H1 (cell line): ENCODE results near the gene OTOP3. TPM values are rescaled to one million over a fixed set of nuclear protein-coding genes. Genes with fewer than 3 reads are reported as not detected.

ENCODE experiments used
- CTCF ChIA-PET: fragments of 300-600 bp; sonication (Branson Sonifier 250); formaldehyde crosslinking; loops from one replicate; lab custom pipeline; 2021; ENCODE audit not compliant: partially characterized antibody; lab: Charles Lee
- POLR2A ChIA-PET: fragments of 300-600 bp; sonication (Branson Sonifier 250); formaldehyde crosslinking; loops from one replicate; lab custom pipeline; 2021; ENCODE audit warnings: inconsistent platforms; ENCODE audit not compliant: partially characterized antibody; lab: Charles Lee
- DNase-seq, 2 experiments: peaks; one replicate each; pipeline versions ENCODE4 v3.0.0 to v3.0.0-alpha.2; 2010 to 2022; ENCODE audit warnings: low spot score in 2 of 2, low read depth in 1 of 2, mixed read lengths in 1 of 2
- FAIRE-seq: peaks from 2 replicates; lab custom pipeline; 2011; peaks lifted over from hg19 to GRCh38; lab: Jason Lieb, UNC
- H2AFZ ChIP-seq: 2 replicates; pipeline ENCODE4 v1.8.1; 2012; ENCODE audit warnings: low read length, inconsistent platforms
- H2AK5ac ChIP-seq: 2 replicates; pipeline ENCODE4 v1.6.1; 2013; ENCODE audit warnings: low read depth, low read length
- H2BK120ac ChIP-seq: replicated peaks from 2 replicates; pipeline ENCODE3; 2013; ENCODE audit warnings: low read depth, low read length, inconsistent platforms
- H2BK12ac ChIP-seq: 2 replicates; pipeline ENCODE4 v1.6.1; 2013; ENCODE audit warnings: low read depth, low read length
- H2BK15ac ChIP-seq: 2 replicates; pipeline ENCODE4 v1.6.1; 2013; ENCODE audit warnings: low read length
- H2BK20ac ChIP-seq: 2 replicates; pipeline ENCODE4 v1.6.1; 2013; ENCODE audit warnings: low read length
- H2BK5ac ChIP-seq: 2 replicates; pipeline ENCODE4 v1.6.1; 2013; ENCODE audit warnings: low read depth, low read length
- H3K14ac ChIP-seq: 2 replicates; pipeline ENCODE4 v1.6.1; 2013; ENCODE audit warnings: inconsistent platforms; ENCODE audit not compliant: insufficient read length
- H3K18ac ChIP-seq: 2 replicates; pipeline ENCODE4 v1.6.1; 2013; ENCODE audit warnings: low read length; ENCODE audit errors: extremely low read depth
- H3K23ac ChIP-seq: 2 replicates; pipeline ENCODE4 v1.6.1; 2013; ENCODE audit warnings: inconsistent platforms; ENCODE audit not compliant: insufficient read length
- H3K23me2 ChIP-seq: 2 replicates; pipeline ENCODE4 v1.6.1; 2013; ENCODE audit warnings: low read depth, low read length
- H3K27ac ChIP-seq: 2 replicates; pipeline ENCODE4 v1.6.1; 2011; ENCODE audit warnings: low read depth, low read length, inconsistent platforms
- H3K27me3 ChIP-seq, 4 experiments: replicated peaks in 1 of 4; 1 replicate in 1 of 4; 2 replicates in 3 of 4; pipeline versions ENCODE4 v1.6.1 to v1.8.1; 2011 to 2013; ENCODE audit warnings: low read length in 3 of 4, mild to moderate bottlenecking in 3 of 4, inconsistent platforms in 2 of 4, mixed read lengths in 2 of 4, moderate library complexity in 1 of 4; ENCODE audit not compliant: control insufficient read depth in 3 of 4, insufficient read depth in 3 of 4; ENCODE audit errors: extremely low read depth in 1 of 4
- H3K36me3 ChIP-seq, 4 experiments: 2 replicates each; pipeline versions ENCODE4 v1.6.1 to v1.8.1; 2011 to 2013; ENCODE audit warnings: mild to moderate bottlenecking in 4 of 4, low read length in 3 of 4, moderate library complexity in 2 of 4, control low read depth in 1 of 4, inconsistent platforms in 1 of 4; ENCODE audit not compliant: insufficient read depth in 4 of 4, control insufficient read depth in 2 of 4
- H3K4ac ChIP-seq: replicated peaks from 2 replicates; pipeline ENCODE3; 2013; ENCODE audit warnings: low read length, low read depth, mixed read lengths, inconsistent platforms; ENCODE audit not compliant: insufficient read length
- H3K4me1 ChIP-seq, 4 experiments: replicated peaks in 1 of 4; 1 replicate in 1 of 4; 2 replicates in 3 of 4; pipeline versions ENCODE4 v1.6.1 to v1.8.1; 2011 to 2013; ENCODE audit warnings: low read length in 3 of 4, inconsistent platforms in 2 of 4, mixed read lengths in 1 of 4; ENCODE audit not compliant: insufficient read depth in 4 of 4, control insufficient read depth in 3 of 4
- H3K4me2 ChIP-seq, 2 experiments: 2 replicates each; pipeline versions ENCODE4 v1.6.1 to v1.8.1; 2011 to 2013; ENCODE audit warnings: low read depth in 2 of 2, low read length in 2 of 2, control low read depth in 1 of 2, inconsistent platforms in 1 of 2, mild to moderate bottlenecking in 1 of 2; ENCODE audit not compliant: insufficient read depth in 1 of 2
- H3K4me3 ChIP-seq, 4 experiments: fragments of 200-600, 300-600 bp in 1 of 4; sonication (generic), shearing (Covaris generic), sonication (Bioruptor Twin) in 1 of 4; 2 replicates each; pipeline versions ENCODE4 v1.5.1 to v1.8.1; 2011 to 2016; ENCODE audit warnings: low read length in 4 of 4, low read depth in 3 of 4, control low read depth in 2 of 4, inconsistent platforms in 2 of 4, mild to moderate bottlenecking in 2 of 4, mixed read lengths in 1 of 4, moderate library complexity in 1 of 4; ENCODE audit not compliant: insufficient read depth in 2 of 4; ENCODE audit errors: extremely low read depth in 1 of 4
- H3K56ac ChIP-seq: replicated peaks from 2 replicates; pipeline ENCODE3; 2013; ENCODE audit warnings: low read depth, mild to moderate bottlenecking, mixed read lengths, low read length, inconsistent platforms; ENCODE audit not compliant: insufficient read length
- H3K79me1 ChIP-seq: 2 replicates; pipeline ENCODE4 v1.6.1; 2013; ENCODE audit warnings: low read depth, low read length, control low read depth
- H3K79me2 ChIP-seq, 2 experiments: 2 replicates each; pipeline versions ENCODE4 v1.6.1 to v1.8.1; 2012 to 2013; ENCODE audit warnings: low read length in 2 of 2, mild to moderate bottlenecking in 2 of 2, inconsistent platforms in 1 of 2; ENCODE audit not compliant: insufficient read depth in 2 of 2, control insufficient read depth in 1 of 2
- H3K9ac ChIP-seq, 4 experiments: replicated peaks in 1 of 4; 1 replicate in 1 of 4; 2 replicates in 3 of 4; pipeline versions ENCODE4 v1.6.1 to v1.8.1; 2011 to 2013; ENCODE audit warnings: low read depth in 3 of 4, low read length in 3 of 4, control low read depth in 2 of 4, mild to moderate bottlenecking in 2 of 4, moderate library complexity in 2 of 4, inconsistent platforms in 1 of 4; ENCODE audit errors: extremely low read depth in 1 of 4
- H3K9me3 ChIP-seq, 2 experiments: 2 replicates each; pipeline versions ENCODE4 v1.6.1 to v1.8.1; 2012 to 2013; ENCODE audit warnings: mild to moderate bottlenecking in 2 of 2, moderate library complexity in 2 of 2, control low read depth in 1 of 2, inconsistent platforms in 1 of 2, low read depth in 1 of 2, low read length in 1 of 2, mixed read lengths in 1 of 2; ENCODE audit not compliant: insufficient read depth in 2 of 2
- H4K20me1 ChIP-seq, 2 experiments: replicated peaks in 1 of 2; 2 replicates each; pipeline versions ENCODE3 to v1.8.1; 2011 to 2013; ENCODE audit warnings: inconsistent platforms in 2 of 2, low read length in 2 of 2, mild to moderate bottlenecking in 1 of 2; ENCODE audit not compliant: insufficient read depth in 2 of 2, control insufficient read depth in 1 of 2
- H4K5ac ChIP-seq: 2 replicates; pipeline ENCODE4 v1.6.1; 2013; ENCODE audit warnings: low read length, low read depth, mixed read lengths, inconsistent platforms; ENCODE audit not compliant: insufficient read length
- H4K8ac ChIP-seq: 2 replicates; pipeline ENCODE4 v1.8.0; 2013; ENCODE audit warnings: mild to moderate bottlenecking, moderate library complexity, low read length, inconsistent platforms; ENCODE audit not compliant: insufficient read depth; ENCODE audit errors: extremely low read depth
- H4K91ac ChIP-seq: replicated peaks from 2 replicates; pipeline ENCODE3; 2013; ENCODE audit warnings: low read length, mixed read lengths, inconsistent platforms; ENCODE audit not compliant: insufficient read length
- ATF2 ChIP-seq: IDR thresholded peaks from 2 replicates; pipeline ENCODE4 v1.6.1; 2012; ENCODE audit warnings: low read length, inconsistent platforms
- E2F6 ChIP-seq: IDR thresholded peaks from 2 replicates; pipeline ENCODE4 v1.6.1; 2012; ENCODE audit warnings: inconsistent platforms
- GABPA ChIP-seq: IDR thresholded peaks from 2 replicates; pipeline ENCODE4 v1.6.1; 2011; ENCODE audit warnings: mild to moderate bottlenecking, low read length, moderate library complexity, borderline replicate concordance; ENCODE audit not compliant: insufficient read depth
- HDAC2 ChIP-seq, 2 experiments: fragments of 300-600 bp in 1 of 2; sonication (generic) in 1 of 2; IDR thresholded peaks; 2 replicates each; pipeline ENCODE4 v1.6.1; 2011 to 2012; ENCODE audit warnings: low read depth in 2 of 2, low read length in 2 of 2, mild to moderate bottlenecking in 2 of 2, moderate library complexity in 2 of 2, borderline replicate concordance in 1 of 2, inconsistent platforms in 1 of 2
- KDM4A ChIP-seq: IDR thresholded peaks from one replicate; pipeline ENCODE4 v1.7.1; 2012; ENCODE audit warnings: low read depth, mild to moderate bottlenecking, moderate library complexity, low read length, inconsistent platforms; ENCODE audit not compliant: severe bottlenecking
- KDM5A ChIP-seq: fragments of 200-600 bp; IDR thresholded peaks from 2 replicates; pipeline ENCODE4 v1.7.1; 2012; ENCODE audit warnings: mild to moderate bottlenecking, low read length, inconsistent platforms, mixed read lengths
- SIX5 ChIP-seq: IDR thresholded peaks from 2 replicates; pipeline ENCODE4 v1.6.1; 2011; ENCODE audit warnings: mild to moderate bottlenecking, low read depth, low read length
- WGBS, 2 experiments: shearing (Covaris generic) in 1 of 2; methylation state at CpG; one replicate each; pipeline versions ENCODE4 v1.1.6 to v1.1.7; 2013 to 2015; ENCODE audit warnings: low lambda C conversion rate in 2 of 2, mixed read lengths in 2 of 2, inconsistent platforms in 1 of 2, low coverage in 1 of 2, missing lambda C conversion rate in 1 of 2; ENCODE audit not compliant: insufficient replicate concordance in 2 of 2, insufficient coverage in 1 of 2, insufficient read length in 1 of 2; ENCODE audit errors: extremely low coverage in 1 of 2, missing lambda C conversion rate in 1 of 2; 5-methylcytosine and 5-hydroxymethylcytosine counted together
- polyA plus RNA-seq, 7 experiments: library from polyadenylated mRNA; depleted of rRNA in 3 of 7; stranded (reverse) in 5 of 7; unstranded in 2 of 7; fragments of >200 nt in 5 of 7; fragments of 200-250 nt in 2 of 7; gene quantifications; 1 replicate in 5 of 7; 2 replicates in 1 of 7; 4 replicates in 1 of 7; pipeline versions ENCODE4 v1.2.1 to v1.2.3, GENCODE V29; 2011 to 2013; ENCODE audit warnings: missing spikeins in 2 of 7, mixed read lengths in 2 of 7
- total RNA-seq: library from RNA; stranded (reverse); fragmentation: NEBNext Ultra II Directional; extraction: Animal tissue kit (Norgen Biotek cat#: 25700); gene quantifications from 2 replicates; pipeline ENCODE4 v1.2.1, GENCODE V29; 2021

The OTOP3 gene
- total and polyA plus RNA-seq, 2 of the 8 experiments (the other 6 are each of a cell fraction or from before 2014, with no cell fraction given) = 0.05 TPM; not detected in 1

GRCh38 chr17:74888469-74888868 lies 47.2 kb upstream of the OTOP3 start:
- Histone ChIP-seq H4K8ac (no peak overlapping the region), H2BK20ac (no peak overlapping the region), H3K18ac (no peak overlapping the region), H3K4ac (no peak overlapping the region), H3K27ac (no peak overlapping the region), H2AFZ (no peak overlapping the region), H2BK12ac (no peak overlapping the region), H3K9me3 (no peaks in the 10 kb centered on the region), H2BK120ac (no peak overlapping the region), H3K56ac (no peak overlapping the region), H3K14ac (no peak overlapping the region), H3K4me1 (peaks cover 0 to 4% (median 3%) of the 10 kb centered on the region in 4 experiments; a peak in 3 of 7 replicates), H3K79me1 (no peaks in the 10 kb centered on the region), H3K9ac (no peak overlapping the region; a peak in 2 of 7 replicates), H4K20me1 (peaks cover 0 to 2% of the 10 kb centered on the region in 2 experiments), H4K5ac (no peak overlapping the region), H3K23me2 (peaks cover 8% of the 10 kb centered on the region; the same call in 1 of the 2 replicates), H3K79me2 (no peaks in the 10 kb centered on the region), H2BK15ac (no peak overlapping the region), H2BK5ac (no peak overlapping the region), H3K27me3 (peaks cover 12 to 20% (median 15%) of the 10 kb centered on the region in 4 experiments; a peak in 6 of 7 replicates), H3K4me3 (no peak overlapping the region), H3K23ac (no peak overlapping the region), H3K36me3 (no peaks in the 10 kb centered on the region), H2AK5ac (no peak overlapping the region), H4K91ac (no peak overlapping the region), H3K4me2 (no peak overlapping the region)
- FAIRE-seq (no peak), DNase-seq (no peak)
- ChIA-PET CTCF (interaction anchor here (0.8 to 3.1 kb wide), 8 partner anchors 9 to 72 kb away, joined by 3 to 12 read pairs (median 4); no protein-coding TSS in a partner anchor), POLR2A (interaction anchor here (2.9 kb wide), 1 partner anchor 15 kb away, joined by 12 read pairs; the partner anchor contains the start of gene FDXR)
- TF ChIP-seq HDAC2 (IDR thresholded peaks at IDR 0.05; ENCODE audit: borderline replicate concordance in 1 of 2, low read depth in 2 of 2, low read length in 2 of 2) (no peak), GABPA (no peak), ATF2 (no peak), KDM4A (no peak), SIX5 (no peak), E2F6 (no peak), KDM5A (no peak)
- WGBS, 2 experiments = 84% methylated on average over 13 of the region's 13 CpGs; no CpG with 5 or more reads in 1 of the 2 experiments
